GM12878 (cell line): ENCODE results near the gene BCAS3. TPM values are rescaled to one million over a fixed set of nuclear protein-coding genes. Genes with fewer than 3 reads are reported as not detected.

ENCODE experiments used
- ATAC-seq: fragments of 200-7000 bp; cut with Tn5 transposase; 3 replicates; pipeline ENCODE4 v1.9.1; 2020; ENCODE audit warnings: mild to moderate bottlenecking, moderate library complexity
- BruUV-seq: library from RNA; stranded (reverse); fragments of 400-500 nt; replicated peaks from 2 replicates; lab custom pipeline; 2021; lab: Mats Ljungman, UMichigan
- CTCF ChIA-PET: fragments of 300-600 bp; sonication (Branson Sonifier 250); formaldehyde crosslinking; extraction: SDS; loops from one replicate; lab custom pipeline; 2021; ENCODE audit warnings: inconsistent platforms; lab: Yijun Ruan, JAX
- POLR2A ChIA-PET: fragments of 350-600 bp; formaldehyde crosslinking; extraction: SDS; loops from one replicate; lab custom pipeline; 2021; ENCODE audit warnings: inconsistent platforms; lab: Charles Lee
- RAD21 ChIA-PET: fragments of 300-600 bp; sonication (Branson Sonifier 250); formaldehyde crosslinking; loops from one replicate; lab custom pipeline; 2023; ENCODE audit warnings: antibody characterized with exemption; ENCODE audit not compliant: unreplicated experiment; lab: Charles Lee
- SMC1A ChIA-PET: fragments of 300-600 bp; sonication (Branson Sonifier 250); formaldehyde crosslinking; loops from one replicate; lab custom pipeline; 2023; ENCODE audit not compliant: unreplicated experiment, uncharacterized antibody; lab: Charles Lee
- DNase-seq: peaks from one replicate; pipeline ENCODE4 v3.0.0-alpha.2; 2011; ENCODE audit warnings: low read depth, low spot score
- FAIRE-seq: peaks from 3 replicates; lab custom pipeline; 2011; peaks lifted over from hg19 to GRCh38; lab: Jason Lieb, UNC
- H2AFZ ChIP-seq: 2 replicates; pipeline ENCODE4 v1.6.0; 2011; ENCODE audit warnings: low read depth, low read length, control low read depth; ENCODE audit not compliant: control insufficient read depth
- H3K27ac ChIP-seq: 2 replicates; pipeline ENCODE4 v1.5.1; 2011; ENCODE audit warnings: control low read depth; ENCODE audit not compliant: control insufficient read depth, insufficient read depth
- H3K27me3 ChIP-seq, 2 experiments: replicated peaks in 1 of 2; 2 replicates each; pipeline versions ENCODE4 v1.6.0 to v1.6.1; 2011; ENCODE audit warnings: low read length in 1 of 2; ENCODE audit not compliant: control insufficient read depth in 2 of 2, insufficient read depth in 2 of 2
- H3K36me3 ChIP-seq, 2 experiments: 2 replicates each; pipeline ENCODE4 v1.5.1; 2011; ENCODE audit warnings: low read length in 1 of 2; ENCODE audit not compliant: control insufficient read depth in 2 of 2, insufficient read depth in 2 of 2
- H3K4me1 ChIP-seq: 2 replicates; pipeline ENCODE4 v1.6.1; 2011; ENCODE audit warnings: mild to moderate bottlenecking, low read length, moderate library complexity, mixed read lengths; ENCODE audit not compliant: control insufficient read depth, insufficient read depth
- H3K4me2 ChIP-seq: 2 replicates; pipeline ENCODE4 v1.6.0; 2011; ENCODE audit warnings: control low read depth; ENCODE audit not compliant: control insufficient read depth, insufficient read depth
- H3K4me3 ChIP-seq: fragments of 200-600 bp; sonication (generic); 2 replicates; pipeline ENCODE4 v1.5.1; 2016
- H3K79me2 ChIP-seq: 2 replicates; pipeline ENCODE4 v1.6.0; 2011; ENCODE audit warnings: low read length; ENCODE audit not compliant: control insufficient read depth, insufficient read depth
- H3K9ac ChIP-seq: 2 replicates; pipeline ENCODE4 v1.8.0; 2011; ENCODE audit warnings: low read length, control low read depth, mixed read lengths; ENCODE audit not compliant: control insufficient read depth, insufficient read depth
- H3K9me3 ChIP-seq: replicated peaks from 3 replicates; pipeline ENCODE4 v1.5.1; 2011; ENCODE audit warnings: mild to moderate bottlenecking, low read length; ENCODE audit not compliant: control insufficient read depth, insufficient read depth
- H4K20me1 ChIP-seq: 2 replicates; pipeline ENCODE4 v1.6.0; 2011; ENCODE audit not compliant: control insufficient read depth, insufficient read depth
- ASH2L ChIP-seq: fragments of 300-600, 200-600 bp; sonication (generic); IDR thresholded peaks from 2 replicates; pipeline ENCODE4 v1.6.1; 2017; ENCODE audit warnings: low read depth, mild to moderate bottlenecking, borderline replicate concordance
- EGR1 ChIP-seq, 2 experiments: IDR thresholded peaks; 1 replicate in 1 of 2; 2 replicates in 1 of 2; pipeline ENCODE4 v1.6.1; 2011 to 2012; ENCODE audit warnings: low read depth in 2 of 2, low read length in 2 of 2, borderline replicate concordance in 1 of 2, mild to moderate bottlenecking in 1 of 2, moderate library complexity in 1 of 2
- ETV6 ChIP-seq, 2 experiments: fragments of 450-650 bp in 1 of 2; IDR thresholded peaks in 1 of 2; conservative IDR thresholded peaks in 1 of 2; 2 replicates each; pipeline ENCODE4 v1.6.1; 2014; ENCODE audit warnings: antibody characterized with exemption in 1 of 2, borderline replicate concordance in 1 of 2, low read depth in 1 of 2, mild to moderate bottlenecking in 1 of 2, moderate library complexity in 1 of 2
- HDAC6 ChIP-seq: fragments of 200-600 bp; sonication (generic); IDR thresholded peaks from one replicate; pipeline ENCODE4 v1.8.0; 2017; ENCODE audit warnings: antibody characterized with exemption; ENCODE audit not compliant: unreplicated experiment
- IKZF1 ChIP-seq: fragments of 450-650 bp; conservative IDR thresholded peaks from 2 replicates; pipeline ENCODE4 v1.6.1; 2017; ENCODE audit warnings: antibody characterized with exemption, mild to moderate bottlenecking
- KLF5 ChIP-seq: fragments of 450-650 bp; IDR thresholded peaks from 2 replicates; pipeline ENCODE4 v1.6.1; 2014; ENCODE audit warnings: mild to moderate bottlenecking; ENCODE audit not compliant: partially characterized antibody
- NFXL1 ChIP-seq: fragments of 450-650 bp; IDR thresholded peaks from 2 replicates; pipeline ENCODE4 v1.6.1; 2017; ENCODE audit warnings: antibody characterized with exemption, mild to moderate bottlenecking, borderline replicate concordance
- NKRF ChIP-seq: fragments of 450-650 bp; conservative IDR thresholded peaks from 2 replicates; pipeline ENCODE4 v1.6.1; 2017; ENCODE audit warnings: mild to moderate bottlenecking, moderate library complexity
- PBX3 ChIP-seq: IDR thresholded peaks from 2 replicates; pipeline ENCODE4 v1.6.1; 2011; ENCODE audit warnings: mild to moderate bottlenecking, low read depth, low read length, moderate library complexity; ENCODE audit not compliant: insufficient replicate concordance
- RBBP5 ChIP-seq: fragments of 200-600 bp; sonication (generic); conservative IDR thresholded peaks from 2 replicates; pipeline ENCODE4 v1.6.1; 2016
- SIN3A ChIP-seq: IDR thresholded peaks from 2 replicates; pipeline ENCODE4 v1.6.1; 2012; ENCODE audit warnings: low read depth, low read length, improper control_type of control experiment
- SP1 ChIP-seq: IDR thresholded peaks from one replicate; pipeline ENCODE4 v1.6.1; 2011; ENCODE audit warnings: low read depth, low read length
- USF1 ChIP-seq: IDR thresholded peaks from 2 replicates; pipeline ENCODE4 v1.6.1; 2011; ENCODE audit warnings: borderline replicate concordance, low read depth, mild to moderate bottlenecking, moderate library complexity, mixed read lengths, low read length; ENCODE audit not compliant: insufficient read depth; ENCODE audit errors: extremely low read length
- ZZZ3 ChIP-seq: IDR thresholded peaks from 2 replicates; pipeline ENCODE4 v1.6.1; 2011; ENCODE audit warnings: low read depth; ENCODE audit not compliant: control insufficient read depth, insufficient read length
- WGBS: methylation state at CpG from one replicate; pipeline ENCODE4 v1.1.6; 2016; ENCODE audit warnings: low lambda C conversion rate; ENCODE audit not compliant: insufficient replicate concordance, insufficient coverage; ENCODE audit errors: missing lambda C conversion rate; 5-methylcytosine and 5-hydroxymethylcytosine counted together
- in situ Hi-C: fragments of 300-500 bp; cut with MboI; formaldehyde crosslinking; loops from 9 replicates; pipeline ENCODE4 v1.14.3; 2018; ENCODE audit warnings: mixed read lengths
- intact Hi-C: fragments of 100-400 bp; cut with micrococcal nuclease; formaldehyde crosslinking; loops from one replicate; pipeline ENCODE4 v1.14.2; 2022; ENCODE audit not compliant: unreplicated experiment
- polyA plus RNA-seq, 11 experiments: library from polyadenylated mRNA; depleted of rRNA in 4 of 11; unstranded in 6 of 11; stranded (reverse) in 5 of 11; fragments of >200 nt; fragmentation: Nextera tagmentation in 4 of 11; fragmentation: Illumina TruSeq in 1 of 11; extraction: Ambion mirVana in 4 of 11; extraction: Trizol in 1 of 11; gene quantifications; 1 replicate in 1 of 11; 2 replicates in 10 of 11; pipeline versions ENCODE4 v1.2.1 to v1.2.3, GENCODE V29; 2011 to 2016; ENCODE audit warnings: inconsistent platforms in 2 of 11, missing spikeins in 2 of 11, low read depth in 1 of 11
- total RNA-seq, 4 experiments: library from RNA; depleted of rRNA in 3 of 4; stranded (reverse); fragments of >200 nt in 3 of 4; fragmentation: Illumina TruSeq in 1 of 4; extraction: Trizol in 1 of 4; gene quantifications; 2 replicates each; pipeline versions ENCODE4 v1.2.1 to v1.2.3, GENCODE V29; 2013 to 2021

Gene BCAS3
- total and polyA plus RNA-seq, 10 of the 15 experiments (the other 5 are each of a cell fraction or from before 2014, with no cell fraction given) = 2.1 to 11.0 (median 6.6) TPM

GRCh38 chr17:61129267-61130254 lies 451.9 kb downstream of the BCAS3 start:
- no peak for ATAC-seq
- no peak for DNase-seq
- CTCF ChIA-PET = interaction anchor here (0.5 to 1.5 kb wide), 2 partner anchors 10 to 726 kb away, joined by 3 to 4 read pairs; no protein-coding TSS in a partner anchor
- intact Hi-C loops (no loop called here), in situ Hi-C loops (no loop called here)
- no peaks in the 10 kb centered on the region for H3K27me3 ChIP-seq
- POLR2A ChIA-PET = no interaction called here
- TF ChIP-seq NKRF (no peak), NFXL1 (no peak), IKZF1 (no peak), PBX3 (no peak), ZZZ3 (no peak), RBBP5 (no peak), SP1 (no peak), HDAC6 (no peak), ETV6 (conservative IDR thresholded peaks at IDR 0.05 in 1 of 2, IDR thresholded peaks at IDR 0.05 in 1 of 2; ENCODE audit: borderline replicate concordance in 1 of 2, low read depth in 1 of 2) (no peak), EGR1 (IDR thresholded peaks at IDR 0.05; ENCODE audit: borderline replicate concordance in 1 of 2, low read depth in 2 of 2, low read length in 2 of 2) (no peak), SIN3A (no peak), USF1 (no peak), ASH2L (no peak), KLF5 (no peak)
- no peak for FAIRE-seq
- no peak overlapping the region for H3K4me3 ChIP-seq
- H3K79me2 ChIP-seq = no peaks in the 10 kb centered on the region
- no peak overlapping the region for H3K4me2 ChIP-seq
- H3K4me1 ChIP-seq = no peaks in the 10 kb centered on the region
- H3K27ac ChIP-seq = no peak overlapping the region
- no peaks in the 10 kb centered on the region for H3K9me3 ChIP-seq
- BruUV-seq = no TSS peak
- H3K36me3 ChIP-seq = no peaks in the 10 kb centered on the region
- 40% methylated on average over 7 of the region's 7 CpGs for WGBS
- RAD21 ChIA-PET = no interaction called here
- no peak overlapping the region for H3K9ac ChIP-seq
- no peak overlapping the region for H2AFZ ChIP-seq
- SMC1A ChIA-PET = interaction anchor here (1.2 to 1.3 kb wide), 2 partner anchors 9 to 97 kb away, joined by 3 to 5 read pairs; no protein-coding TSS in a partner anchor
- H4K20me1 ChIP-seq = no peaks in the 10 kb centered on the region
